Neutrophil (primary cell): Measurements from ENCODE around the gene CMTM6.
A peak's percentile ranks its signal among the peaks of the same experiment; 100 is the strongest.

ENCODE experiments used
- H3K27ac ChIP-seq: fragments of 200-600 bp; sonication (generic); 2 replicates; pipeline ENCODE4 v1.5.1; 2016; ENCODE audit warnings: mild to moderate bottlenecking, moderate library complexity
- H3K27me3 ChIP-seq: fragments of 200-600 bp; sonication (generic); 2 replicates; pipeline ENCODE4 v1.6.0; 2016; ENCODE audit warnings: mild to moderate bottlenecking
- H3K36me3 ChIP-seq: fragments of 200-600 bp; sonication (generic); 2 replicates; pipeline ENCODE4 v1.5.1; 2017
- H3K4me1 ChIP-seq, 2 experiments: fragments of 200-600 bp in 1 of 2; sonication (generic) in 1 of 2; 1 replicate in 1 of 2; 2 replicates in 1 of 2; pipeline versions ENCODE4 v1.5.1 to v1.6.1; 2013 to 2016; ENCODE audit warnings: low read depth in 1 of 2, low read length in 1 of 2, mild to moderate bottlenecking in 1 of 2, moderate library complexity in 1 of 2; ENCODE audit not compliant: control insufficient read depth in 1 of 2, insufficient read depth in 1 of 2
- H3K4me3 ChIP-seq, 2 experiments: fragments of 200-600 bp in 1 of 2; sonication (generic) in 1 of 2; 1 replicate in 1 of 2; 2 replicates in 1 of 2; pipeline ENCODE4 v1.5.1; 2013 to 2016; ENCODE audit warnings: low read depth in 1 of 2, low read length in 1 of 2, mild to moderate bottlenecking in 1 of 2, moderate library complexity in 1 of 2
- H3K9me3 ChIP-seq: fragments of 200-600 bp; sonication (generic); 2 replicates; pipeline ENCODE4 v1.5.1; 2016
- CTCF ChIP-seq: fragments of 200-600 bp; sonication (generic); IDR thresholded peaks from 2 replicates; pipeline ENCODE4 v1.5.1; 2016; ENCODE audit warnings: antibody characterized with exemption

CMTM6 gene

GRCh38 chr3:32508711-32509110 is 6.1 kb upstream of the CMTM6 start:
- no peaks in the 10 kb centered on the region for H3K9me3 ChIP-seq

GRCh38 chr3:32506466-32506865 is 3.8 kb upstream of the CMTM6 start:
- no peak for TF ChIP-seq CTCF
- Histone ChIP-seq H3K27ac (no peak overlapping the region), H3K36me3 (no peaks in the 10 kb centered on the region), H3K27me3 (no peaks in the 10 kb centered on the region), H3K4me3 (no peak overlapping the region), H3K4me1 (peaks cover 10 to 16% of the 10 kb centered on the region in 2 experiments), H3K9me3 (no peaks in the 10 kb centered on the region)

More at GRCh38 chr3:32508711-32509110, 6.1 kb upstream of the CMTM6 start:
- Histone ChIP-seq H3K36me3 (no peaks in the 10 kb centered on the region), H3K27ac (no peak overlapping the region), H3K27me3 (no peaks in the 10 kb centered on the region), H3K4me3 (no peak overlapping the region), H3K4me1 (peaks cover under 1 to 1% of the 10 kb centered on the region in 2 experiments)
- TF ChIP-seq CTCF = no peak

GRCh38 chr3:32502946-32503286 is 264 bp upstream of the CMTM6 start:
- Histone ChIP-seq H3K4me1 (peaks cover 37 to 47% of the 10 kb centered on the region in 2 experiments), H3K9me3 (no peaks in the 10 kb centered on the region), H3K4me3 (peak overlapping the region; percentile 75 to 95), H3K36me3 (peaks cover 8% of the 10 kb centered on the region), H3K27me3 (no peaks in the 10 kb centered on the region), H3K27ac (peak overlapping the region; percentile 97)
- no peak for TF ChIP-seq CTCF

- TF ChIP-seq CTCF = no peak
- Histone ChIP-seq H3K9me3 (no peaks in the 10 kb centered on the region), H3K27ac (peak overlapping the region; percentile 97), H3K27me3 (no peaks in the 10 kb centered on the region), H3K4me1 (peaks cover 43 to 50% of the 10 kb centered on the region in 2 experiments), H3K36me3 (peaks cover 11% of the 10 kb centered on the region), H3K4me3 (peak overlapping the region; percentile 75 to 95)
Observed at GRCh38 chr3:32501783-32502117, 902 bp downstream of the CMTM6 start.

- H3K4me3 ChIP-seq = peak overlapping the region; percentile 75 to 95
- H3K4me1 ChIP-seq = peaks cover 49 to 56% of the 10 kb centered on the region in 2 experiments
- no peaks in the 10 kb centered on the region for H3K9me3 ChIP-seq
- peaks cover 11% of the 10 kb centered on the region for H3K36me3 ChIP-seq
- no peaks in the 10 kb centered on the region for H3K27me3 ChIP-seq
- no peak for TF ChIP-seq CTCF
- H3K27ac ChIP-seq = peak overlapping the region; percentile 97
Observed at GRCh38 chr3:32500880-32501782, 1.5 kb downstream of the CMTM6 start.
